ENCODE data around the gene MAP2K6.

MAP2K6 gene

GRCh38 chr17:69427486-69428197, 13.1 kb downstream of the MAP2K6 start:
- DNase-seq (ENCODE audit: low read depth) = no peak

DNA sequence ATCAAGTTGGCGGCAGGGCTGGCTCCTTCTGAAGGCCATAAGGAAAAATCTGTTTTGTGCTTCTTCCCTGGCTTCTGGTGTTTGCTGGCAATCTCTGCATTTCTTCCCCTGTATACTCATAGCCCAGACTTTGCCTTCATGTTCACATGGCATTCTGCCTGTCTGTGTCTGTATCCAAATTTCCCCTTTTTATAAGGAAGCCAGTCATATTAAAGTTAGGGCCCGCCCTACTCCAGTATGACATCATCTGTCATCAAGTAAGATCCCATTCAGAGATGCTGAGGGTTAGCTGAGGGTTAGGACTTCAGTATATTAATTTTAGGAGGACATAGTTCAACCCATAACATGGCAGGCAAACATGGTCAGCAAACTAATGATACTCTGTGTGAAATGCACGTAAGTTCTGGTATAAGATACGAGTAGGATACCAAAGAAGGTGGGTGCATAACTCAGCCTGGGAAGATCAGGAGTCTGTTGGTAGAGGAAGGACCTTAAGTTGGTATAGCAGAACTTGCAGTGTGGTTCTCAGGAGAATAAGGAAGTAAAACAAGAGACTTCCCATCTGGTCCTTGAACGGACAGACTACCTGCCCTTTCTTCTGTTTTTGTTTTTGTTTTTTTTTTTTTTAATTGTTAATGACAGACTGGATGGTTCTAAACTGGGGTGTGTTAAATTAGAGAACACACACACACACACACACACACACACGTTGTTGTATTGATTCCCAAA, 13.9 kb downstream of the MAP2K6 start:
- no peak for DNase-seq (ENCODE audit: low read depth)

GRCh38 chr17:69430488-69430887, 16.0 kb downstream of the MAP2K6 start:
- DNase-seq (ENCODE audit: low read depth) = no peak

- no peak for DNase-seq (ENCODE audit: low read depth)
Measured at GRCh38 chr17:69431835-69432234, 17.3 kb downstream of the MAP2K6 start.

GRCh38 chr17:69433093-69433492, 18.6 kb downstream of the MAP2K6 start:
- no peak for DNase-seq (ENCODE audit: low read depth)

- DNase-seq (ENCODE audit: low read depth) = no peak
Measured at GRCh38 chr17:69434164-69434579, 19.7 kb downstream of the MAP2K6 start.

- DNase-seq (ENCODE audit: low read depth) = no peak
Measured at GRCh38 chr17:69435971-69436696, 21.6 kb downstream of the MAP2K6 start.

DNA sequence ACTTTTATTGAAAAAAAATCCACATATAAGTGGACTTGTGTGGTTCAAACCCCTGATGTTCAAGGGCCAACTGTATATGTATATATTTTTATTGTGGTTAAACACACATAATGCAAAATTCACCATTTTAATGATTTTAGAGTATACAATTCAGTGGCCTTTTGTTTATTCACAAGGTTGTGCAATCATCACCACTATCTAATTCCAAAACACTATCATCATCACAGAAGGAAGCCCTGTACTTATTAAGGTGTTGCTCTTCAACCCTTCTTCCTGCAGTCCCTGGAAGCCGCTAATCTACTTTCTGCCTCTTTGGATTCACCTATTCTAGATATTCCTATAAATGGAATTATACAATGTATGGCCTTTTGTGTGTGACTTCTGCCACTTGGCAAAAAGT, 23.0 kb downstream of the MAP2K6 start:
- no peak for DNase-seq (ENCODE audit: low read depth)

GRCh38 chr17:69438776-69439175, 24.3 kb downstream of the MAP2K6 start:
- DNase-seq (ENCODE audit: low read depth) = no peak

DNA sequence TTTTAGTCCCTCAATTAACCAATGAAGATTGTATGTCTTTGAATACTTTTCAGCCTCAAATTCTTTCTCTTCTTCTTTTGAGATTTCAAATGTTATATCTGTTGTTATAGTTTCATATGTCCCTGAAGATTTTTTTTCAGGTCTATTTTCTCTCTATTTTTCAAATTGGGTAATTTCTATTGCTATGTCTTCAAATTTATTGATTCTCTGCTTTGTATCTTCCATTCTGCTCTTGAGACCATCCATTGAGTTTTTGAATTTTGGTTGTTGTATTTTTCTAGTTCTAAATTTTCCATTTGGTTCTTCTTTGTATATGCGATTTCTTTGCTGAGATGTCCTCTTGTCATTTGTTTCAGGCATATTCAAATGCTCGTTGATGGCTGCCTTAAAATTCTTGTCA, 26.7 kb downstream of the MAP2K6 start:
- DNase-seq (ENCODE audit: low read depth) = no peak

- no peak for DNase-seq (ENCODE audit: low read depth)
Measured at GRCh38 chr17:69443138-69443537, 28.6 kb downstream of the MAP2K6 start.

DNA sequence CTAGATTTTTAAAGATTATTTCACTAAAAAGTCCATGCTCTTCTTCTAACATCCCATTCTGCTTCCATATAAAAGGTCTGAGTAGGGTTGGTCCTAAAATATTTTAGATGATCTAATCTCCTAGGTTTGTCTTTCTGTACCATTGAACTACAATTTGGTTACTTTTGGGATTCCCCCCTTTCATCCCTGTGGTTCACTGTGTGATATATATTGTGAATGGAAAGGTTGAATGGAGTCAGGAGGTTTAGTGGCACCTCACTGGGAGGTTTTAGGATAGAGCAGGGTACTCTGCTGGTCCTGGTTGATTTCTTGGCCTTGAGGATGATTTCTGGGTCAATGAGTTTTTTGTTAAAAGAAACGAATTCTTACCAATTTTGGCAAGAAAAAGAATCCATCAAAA, 29.5 kb downstream of the MAP2K6 start:
- no peak for DNase-seq (ENCODE audit: low read depth)

GRCh38 chr17:69445132-69445531, 30.6 kb downstream of the MAP2K6 start:
- DNase-seq (ENCODE audit: low read depth) = no peak

DNA sequence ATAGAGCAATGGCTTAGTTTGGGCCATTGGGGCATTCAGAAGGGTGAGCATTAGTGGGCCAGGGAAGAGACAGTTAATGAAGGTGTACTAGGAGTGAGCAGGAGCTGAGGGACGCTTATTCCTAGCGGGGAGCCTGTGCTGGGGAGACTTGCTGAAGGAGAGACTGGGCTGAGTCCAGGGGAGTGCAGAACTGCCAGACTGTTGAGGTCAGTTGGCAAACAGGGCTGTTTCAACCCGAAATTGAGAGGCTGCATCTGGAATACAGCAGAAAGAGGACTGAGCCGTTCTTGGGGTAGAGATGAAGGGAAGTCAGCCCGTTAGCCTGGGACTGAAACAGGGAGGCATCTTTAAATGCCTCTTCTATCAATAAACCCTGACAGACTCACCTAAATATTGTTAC, 33.2 kb downstream of the MAP2K6 start:
- no peak for DNase-seq (ENCODE audit: low read depth)

DNA sequence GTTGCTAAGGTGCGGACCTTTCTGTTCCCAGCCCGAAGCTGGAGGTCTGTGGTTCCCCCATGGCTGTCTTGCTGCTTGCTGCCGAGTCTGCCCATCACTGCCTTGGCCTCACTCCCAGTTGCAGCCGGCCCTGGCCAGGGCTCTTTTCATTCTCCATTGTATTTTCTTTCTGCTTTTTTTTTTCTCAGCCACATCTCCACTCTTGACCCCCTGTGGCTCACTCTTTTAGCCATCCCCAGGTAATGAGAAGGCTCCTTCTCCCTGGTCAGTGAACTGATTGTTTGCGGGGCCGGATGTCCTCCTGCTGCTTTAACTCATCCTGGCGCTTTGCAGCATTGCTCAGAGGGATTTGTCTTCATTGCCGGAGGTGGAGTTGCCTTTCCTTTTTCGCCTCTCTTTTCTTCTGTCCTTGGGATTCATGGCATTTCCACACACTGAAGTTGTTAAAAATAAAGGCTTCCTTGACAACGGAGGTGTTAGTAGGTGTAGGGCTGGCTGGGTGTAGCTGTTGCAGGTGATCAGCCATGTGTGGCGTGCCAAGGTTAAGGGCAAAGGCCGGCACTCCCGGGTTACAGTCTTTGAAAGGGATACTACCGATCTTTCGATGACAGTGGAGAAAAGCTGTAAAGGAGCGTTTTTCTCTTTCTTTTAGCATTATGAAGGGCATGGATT, 34.1 kb downstream of the MAP2K6 start:
- no peak for DNase-seq (ENCODE audit: low read depth)

- DNase-seq (ENCODE audit: low read depth) = no peak
Measured at GRCh38 chr17:69450131-69450530, 35.6 kb downstream of the MAP2K6 start.

GRCh38 chr17:69450918-69451317, 36.4 kb downstream of the MAP2K6 start:
- no peak for DNase-seq (ENCODE audit: low read depth)

GRCh38 chr17:69451416-69452394, 37.2 kb downstream of the MAP2K6 start:
- no peak for DNase-seq (ENCODE audit: low read depth)

DNA sequence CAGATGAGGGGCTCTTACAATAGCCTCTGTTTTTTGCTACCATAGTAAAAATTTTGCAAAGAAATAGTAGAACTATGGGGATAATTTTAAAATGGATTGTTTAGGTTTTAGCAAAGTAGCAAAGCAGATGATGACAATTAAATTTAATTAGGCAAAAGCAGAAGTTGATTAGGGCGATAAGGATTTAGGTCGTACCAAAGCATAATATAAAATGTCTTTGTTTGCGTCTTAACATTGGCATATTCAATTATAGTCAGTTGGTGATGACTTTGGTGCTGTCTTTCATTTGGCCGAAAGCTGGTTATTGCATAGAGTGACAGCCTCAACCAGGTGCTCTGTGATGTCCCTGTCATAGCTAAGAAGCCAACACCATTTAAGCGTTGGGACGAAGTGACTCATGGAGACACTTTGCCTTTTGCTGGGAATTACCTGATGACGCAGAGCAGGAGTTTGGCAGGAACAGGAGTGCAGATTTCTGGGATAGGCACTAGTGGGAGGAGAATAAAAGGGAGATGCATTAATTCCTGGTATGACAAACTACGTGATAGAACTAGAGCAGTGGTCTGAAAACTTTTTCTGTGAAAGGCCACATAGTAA, 38.3 kb downstream of the MAP2K6 start:
- no peak for DNase-seq (ENCODE audit: low read depth)

DNA sequence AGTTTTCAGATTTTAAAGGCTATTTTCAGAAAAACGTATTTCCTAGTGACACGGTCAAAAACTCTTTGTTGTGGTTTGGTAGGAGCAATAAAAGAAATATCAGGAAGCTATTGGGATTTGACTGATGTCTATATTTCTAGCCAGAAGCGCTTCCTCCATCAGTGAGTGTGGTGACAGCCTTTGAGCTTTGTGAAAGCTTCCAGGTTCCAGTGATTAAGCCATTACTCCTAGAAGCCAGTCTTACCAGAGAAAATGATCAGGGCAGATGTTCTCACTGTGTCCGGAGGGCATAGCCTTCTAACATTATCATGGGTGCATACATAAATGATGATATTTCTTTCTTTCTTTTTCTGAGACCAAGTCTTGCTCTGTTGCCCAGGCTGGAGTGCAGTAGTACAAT, 39.6 kb downstream of the MAP2K6 start:
- no peak for DNase-seq (ENCODE audit: low read depth)

- no peak for DNase-seq (ENCODE audit: low read depth)
Measured at GRCh38 chr17:69455040-69455439, 40.5 kb downstream of the MAP2K6 start.

Measured in HS-5 (cell line).